Smooth muscle cell (in vitro differentiated cells): ENCODE data around the gene MYBPC1. TPM values are rescaled to one million over a fixed set of nuclear protein-coding genes. Genes with fewer than 3 reads are reported as not detected.

ENCODE experiments used
- DNase-seq: peaks from one replicate; lab custom pipeline; 2025; ENCODE audit not compliant: unreplicated experiment; lab: John Stamatoyannopoulos, UW
- H2AFZ ChIP-seq: fragments of 200-600 bp; sonication (generic); 2 replicates; pipeline ENCODE4 v1.6.0; 2016; ENCODE audit warnings: antibody characterized with exemption, low read depth, mild to moderate bottlenecking
- H3F3A ChIP-seq: fragments of 200-600 bp; sonication (generic); 2 replicates; pipeline ENCODE4 v1.6.0; 2017; ENCODE audit warnings: antibody characterized with exemption, low read depth
- H3K27ac ChIP-seq: fragments of 200-600 bp; sonication (generic); 2 replicates; pipeline ENCODE4 v1.5.1; 2016; ENCODE audit warnings: low read depth, mild to moderate bottlenecking
- H3K27me3 ChIP-seq: fragments of 200-600 bp; sonication (generic); 2 replicates; pipeline ENCODE4 v1.6.1; 2016; ENCODE audit warnings: low read depth, mild to moderate bottlenecking
- H3K36me3 ChIP-seq: fragments of 200-600 bp; sonication (generic); 2 replicates; pipeline ENCODE4 v1.5.1; 2016; ENCODE audit warnings: low read depth
- H3K4me1 ChIP-seq: fragments of 200-600 bp; sonication (generic); 2 replicates; pipeline ENCODE4 v1.5.1; 2016; ENCODE audit warnings: low read depth
- H3K4me2 ChIP-seq: fragments of 200-600 bp; sonication (generic); 2 replicates; pipeline ENCODE4 v1.6.0; 2016; ENCODE audit warnings: mild to moderate bottlenecking
- H3K4me3 ChIP-seq: fragments of 200-600 bp; sonication (generic); 2 replicates; pipeline ENCODE4 v1.5.1; 2016; ENCODE audit warnings: mild to moderate bottlenecking
- H3K79me2 ChIP-seq: fragments of 200-600 bp; sonication (generic); 2 replicates; pipeline ENCODE4 v1.6.0; 2016; ENCODE audit warnings: low read depth, mild to moderate bottlenecking
- H3K9ac ChIP-seq: fragments of 200-600 bp; sonication (generic); 2 replicates; pipeline ENCODE4 v1.6.0; 2016; ENCODE audit warnings: low read depth
- H3K9me3 ChIP-seq: fragments of 200-600 bp; sonication (generic); replicated peaks from 2 replicates; pipeline ENCODE4 v1.5.1; 2016; ENCODE audit warnings: low read depth
- H4K20me1 ChIP-seq: fragments of 200-600 bp; sonication (generic); 2 replicates; pipeline ENCODE4 v1.6.0; 2016; ENCODE audit warnings: low read depth
- WGBS: methylation state at CpG from one replicate; pipeline ENCODE4 v1.1.7; 2016; ENCODE audit warnings: low lambda C conversion rate; 5-methylcytosine and 5-hydroxymethylcytosine counted together
- polyA plus RNA-seq: library from polyadenylated mRNA; unstranded; fragments of >200 nt; fragmentation: Nextera tagmentation; extraction: Ambion mirVana; gene quantifications from 2 replicates; pipeline ENCODE4 v1.2.1, GENCODE V29; 2016
- total RNA-seq: library from RNA; depleted of rRNA; stranded (reverse); fragments of >200 nt; gene quantifications from 2 replicates; pipeline ENCODE4 v1.2.3, GENCODE V29; 2014
- TF ChIP-seq, protein P1 (sequence below): fragments of 200-600 bp; sonication (generic); IDR thresholded peaks from 2 replicates; pipeline ENCODE4 v1.5.1; 2017; ENCODE audit warnings: borderline replicate concordance, mild to moderate bottlenecking, antibody characterized with exemption; ENCODE audit not compliant: insufficient read depth, poor library complexity, severe bottlenecking

MYBPC1 gene
- total and polyA plus RNA-seq, 2 experiments from 2014 or later: not detected

DNA sequence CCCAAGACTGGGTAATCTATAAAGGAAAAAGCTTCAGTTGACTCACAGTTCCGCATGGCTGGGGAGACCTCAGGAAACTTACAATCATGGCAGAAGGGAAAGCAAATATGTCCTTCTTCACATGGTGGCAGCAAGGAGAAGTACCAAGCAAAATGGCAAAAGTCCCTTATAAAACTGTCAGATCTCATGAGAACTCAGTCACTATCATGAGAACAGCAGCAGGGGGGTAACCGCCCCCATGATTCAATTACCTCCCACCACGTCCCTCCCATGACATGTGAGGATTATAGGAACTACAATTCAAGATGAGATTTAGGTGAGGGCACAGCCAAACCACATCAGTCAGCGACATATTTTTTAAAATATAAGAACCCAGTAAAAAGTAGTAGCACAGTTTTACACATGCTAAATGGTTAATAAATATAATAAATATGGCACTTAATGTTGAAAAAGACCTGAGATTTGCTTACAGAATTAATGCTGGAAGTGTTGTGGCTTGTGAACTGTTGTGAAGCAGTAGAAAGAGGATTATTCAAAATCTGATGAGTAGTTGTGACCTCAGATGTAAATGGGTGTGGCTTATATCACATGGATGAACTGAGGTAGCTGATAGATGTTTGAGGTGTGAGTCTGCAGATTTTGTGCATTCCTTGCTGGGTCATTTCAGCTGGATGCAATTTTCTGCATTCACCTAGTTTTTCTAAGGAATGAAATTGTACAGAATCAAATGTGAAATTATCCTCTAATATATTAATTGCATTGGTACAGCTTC, 55.8 kb downstream of the MYBPC1 start:
- Histone ChIP-seq H3K36me3 (no peaks in the 10 kb centered on the region), H3K4me3 (no peak overlapping the region), H3F3A (no peaks in the 10 kb centered on the region), H3K79me2 (no peaks in the 10 kb centered on the region), H3K27ac (no peak overlapping the region), H3K9me3 (no peaks in the 10 kb centered on the region), H3K4me1 (no peaks in the 10 kb centered on the region), H2AFZ (no peak overlapping the region), H3K9ac (no peak overlapping the region), H4K20me1 (no peaks in the 10 kb centered on the region), H3K4me2 (no peak overlapping the region), H3K27me3 (no peaks in the 10 kb centered on the region)
- TF ChIP-seq, protein P1, sequence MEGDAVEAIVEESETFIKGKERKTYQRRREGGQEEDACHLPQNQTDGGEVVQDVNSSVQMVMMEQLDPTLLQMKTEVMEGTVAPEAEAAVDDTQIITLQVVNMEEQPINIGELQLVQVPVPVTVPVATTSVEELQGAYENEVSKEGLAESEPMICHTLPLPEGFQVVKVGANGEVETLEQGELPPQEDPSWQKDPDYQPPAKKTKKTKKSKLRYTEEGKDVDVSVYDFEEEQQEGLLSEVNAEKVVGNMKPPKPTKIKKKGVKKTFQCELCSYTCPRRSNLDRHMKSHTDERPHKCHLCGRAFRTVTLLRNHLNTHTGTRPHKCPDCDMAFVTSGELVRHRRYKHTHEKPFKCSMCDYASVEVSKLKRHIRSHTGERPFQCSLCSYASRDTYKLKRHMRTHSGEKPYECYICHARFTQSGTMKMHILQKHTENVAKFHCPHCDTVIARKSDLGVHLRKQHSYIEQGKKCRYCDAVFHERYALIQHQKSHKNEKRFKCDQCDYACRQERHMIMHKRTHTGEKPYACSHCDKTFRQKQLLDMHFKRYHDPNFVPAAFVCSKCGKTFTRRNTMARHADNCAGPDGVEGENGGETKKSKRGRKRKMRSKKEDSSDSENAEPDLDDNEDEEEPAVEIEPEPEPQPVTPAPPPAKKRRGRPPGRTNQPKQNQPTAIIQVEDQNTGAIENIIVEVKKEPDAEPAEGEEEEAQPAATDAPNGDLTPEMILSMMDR: no peak
- 90% methylated on average over 4 of the region's 4 CpGs for WGBS
- DNase-seq: no peak

- no peaks in the 10 kb centered on the region for H3K36me3 ChIP-seq
- no peak overlapping the region for H3K4me2 ChIP-seq
- DNase-seq: no peak
- H4K20me1 ChIP-seq: no peaks in the 10 kb centered on the region
- no peak overlapping the region for H3K27ac ChIP-seq
- TF ChIP-seq, protein P1: no peak
- no peaks in the 10 kb centered on the region for H3K9me3 ChIP-seq
- no peak overlapping the region for H3K4me3 ChIP-seq
- H3K79me2 ChIP-seq: no peaks in the 10 kb centered on the region
- 68% methylated on average over 3 of the region's 3 CpGs for WGBS
- no peaks in the 10 kb centered on the region for H3F3A ChIP-seq
- H3K9ac ChIP-seq: no peak overlapping the region
- H2AFZ ChIP-seq: no peak overlapping the region
- H3K4me1 ChIP-seq: no peaks in the 10 kb centered on the region
- no peaks in the 10 kb centered on the region for H3K27me3 ChIP-seq
Observed at GRCh38 chr12:101653030-101653429, 58.3 kb downstream of the MYBPC1 start.

DNA sequence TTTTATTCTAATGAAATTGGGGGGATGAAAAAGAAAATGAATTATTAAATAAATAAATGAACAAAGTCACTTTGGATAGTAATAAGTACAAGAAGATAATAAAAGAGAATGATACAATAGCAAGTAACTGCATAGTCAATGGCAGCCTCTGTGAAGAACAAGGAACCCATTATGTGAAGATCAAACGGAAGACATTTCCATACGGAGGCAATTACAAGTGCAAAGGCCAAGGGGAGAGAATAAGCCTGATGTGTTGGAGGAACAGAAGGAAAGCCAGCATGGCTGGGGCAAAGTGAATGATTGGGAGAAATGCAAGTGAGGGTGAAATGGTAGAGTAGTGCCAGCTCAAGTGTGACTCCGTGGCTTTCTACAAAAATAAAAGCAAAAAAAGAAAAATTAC, 58.7 kb downstream of the MYBPC1 start:
- no peaks in the 10 kb centered on the region for H3F3A ChIP-seq
- TF ChIP-seq, protein P1: no peak
- WGBS: 39% methylated on average over 3 of the region's 3 CpGs
- no peaks in the 10 kb centered on the region for H3K4me1 ChIP-seq
- H3K27ac ChIP-seq: no peak overlapping the region
- H3K4me3 ChIP-seq: no peak overlapping the region
- no peak overlapping the region for H3K9ac ChIP-seq
- DNase-seq: no peak
- no peaks in the 10 kb centered on the region for H3K79me2 ChIP-seq
- no peak overlapping the region for H3K4me2 ChIP-seq
- no peaks in the 10 kb centered on the region for H3K9me3 ChIP-seq
- no peak overlapping the region for H2AFZ ChIP-seq
- H3K36me3 ChIP-seq: no peaks in the 10 kb centered on the region
- no peaks in the 10 kb centered on the region for H3K27me3 ChIP-seq
- H4K20me1 ChIP-seq: no peaks in the 10 kb centered on the region

DNA sequence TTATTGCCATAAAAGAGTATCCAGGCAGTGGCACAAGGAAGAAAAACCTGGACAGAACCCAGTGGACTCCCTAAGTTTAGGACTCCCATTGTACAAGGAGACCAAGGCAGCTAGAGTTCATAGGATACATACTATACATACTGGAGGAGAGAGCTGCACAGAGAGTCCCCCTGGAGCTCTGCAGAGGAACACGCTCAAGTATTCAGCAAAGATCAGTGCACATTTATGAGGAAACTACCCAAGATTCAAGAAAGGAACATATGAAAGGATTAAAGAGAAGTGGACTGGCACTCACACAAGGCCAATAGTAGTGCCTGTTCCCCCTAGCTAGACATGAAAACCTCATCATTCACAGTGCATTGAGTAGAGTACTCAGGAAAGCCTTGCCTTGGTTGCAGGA, 59.7 kb downstream of the MYBPC1 start:
- 83% methylated on average over 1 of the region's 1 CpG for WGBS
- Histone ChIP-seq H3K79me2 (no peaks in the 10 kb centered on the region), H4K20me1 (no peaks in the 10 kb centered on the region), H3K36me3 (no peaks in the 10 kb centered on the region), H3K4me3 (no peak overlapping the region), H3K27ac (no peak overlapping the region), H2AFZ (no peak overlapping the region), H3K9ac (no peak overlapping the region), H3K4me1 (no peaks in the 10 kb centered on the region), H3K9me3 (no peaks in the 10 kb centered on the region), H3K27me3 (no peaks in the 10 kb centered on the region), H3F3A (no peaks in the 10 kb centered on the region), H3K4me2 (no peak overlapping the region)
- DNase-seq: no peak
- TF ChIP-seq, protein P1: no peak
